Lower lobe of right lung (tissue), 2 donors: ENCODE results near the gene RNF123. TPM values are rescaled to one million over a fixed set of nuclear protein-coding genes. Genes with fewer than 3 reads are reported as not detected.

Experiments used
- ATAC-seq, 2 donors: fragments of 200-7000 bp; cut with Tn5 transposase; one replicate each; pipeline ENCODE4 v1.9.1; 2020 to 2022; ENCODE audit warnings: mild to moderate bottlenecking in 2 of 2, moderate library complexity in 2 of 2
- DNase-seq: peaks from one replicate; pipeline ENCODE4 v3.0.0-alpha.2; 2020
- H3K27ac ChIP-seq: fragments of 200-600 bp; one replicate; pipeline ENCODE4 v1.8.0; 2022
- H3K27me3 ChIP-seq: fragments of 200-600 bp; one replicate; pipeline ENCODE4 v1.8.0; 2022; ENCODE audit warnings: low read depth
- H3K36me3 ChIP-seq: fragments of 200-600 bp; one replicate; pipeline ENCODE4 v1.8.0; 2022; ENCODE audit warnings: mild to moderate bottlenecking
- H3K4me1 ChIP-seq: fragments of 200-600 bp; one replicate; pipeline ENCODE4 v1.8.0; 2022
- H3K4me3 ChIP-seq: fragments of 200-600 bp; one replicate; pipeline ENCODE4 v1.8.0; 2022; ENCODE audit warnings: mild to moderate bottlenecking
- H3K9me3 ChIP-seq: fragments of 200-600 bp; one replicate; pipeline ENCODE4 v1.8.0; 2022
- intact Hi-C: fragments of 100-400 bp; cut with DNase I; formaldehyde crosslinking; loops from one replicate; pipeline ENCODE4 v1.11.0; 2022
- total RNA-seq: library from RNA; stranded (reverse); fragmentation: NEBNext Ultra II Directional; extraction: Animal tissue kit (Norgen Biotek cat#: 25700); gene quantifications from one replicate; pipeline ENCODE4 v1.2.1, GENCODE V29; 2021
- TF ChIP-seq, protein P1 (sequence below): fragments of 200-600 bp; IDR thresholded peaks from one replicate; pipeline ENCODE4 v1.8.0; 2022; ENCODE audit warnings: antibody characterized with exemption, mild to moderate bottlenecking
- donor health status: DM: no; HTN: yes; CAD: no; lungs with severe emphysema.

RNF123 gene
- total RNA-seq, 1 donor from 2014 or later: 42.9 TPM

DNA sequence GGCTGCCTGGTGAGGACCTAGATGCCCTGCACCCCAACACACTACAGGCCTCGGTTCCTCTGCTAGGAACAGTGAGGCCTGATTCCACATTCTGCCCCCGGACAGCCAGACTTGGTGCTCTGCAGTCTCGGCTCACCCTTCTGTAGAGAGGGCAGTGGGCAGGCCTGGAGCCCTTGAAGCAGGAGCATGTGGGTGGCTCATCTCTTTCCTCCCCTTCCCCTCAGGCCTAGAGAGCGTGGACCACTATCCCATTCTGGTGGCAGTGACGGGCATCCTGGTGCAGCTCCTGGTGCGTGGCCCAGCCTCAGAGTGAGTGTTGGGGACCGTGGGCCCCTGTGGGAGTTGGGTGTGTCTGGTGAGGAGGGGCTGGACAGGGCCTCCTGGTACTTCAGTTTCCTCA, 26.8 kb downstream of the RNF123 start:
- Histone ChIP-seq H3K4me3 (no peak overlapping the region), H3K27ac (no peak overlapping the region), H3K36me3 (peaks cover 28% of the 10 kb centered on the region), H3K9me3 (no peaks in the 10 kb centered on the region), H3K4me1 (peaks cover 19% of the 10 kb centered on the region), H3K27me3 (no peaks in the 10 kb centered on the region)
- TF ChIP-seq, protein P1, sequence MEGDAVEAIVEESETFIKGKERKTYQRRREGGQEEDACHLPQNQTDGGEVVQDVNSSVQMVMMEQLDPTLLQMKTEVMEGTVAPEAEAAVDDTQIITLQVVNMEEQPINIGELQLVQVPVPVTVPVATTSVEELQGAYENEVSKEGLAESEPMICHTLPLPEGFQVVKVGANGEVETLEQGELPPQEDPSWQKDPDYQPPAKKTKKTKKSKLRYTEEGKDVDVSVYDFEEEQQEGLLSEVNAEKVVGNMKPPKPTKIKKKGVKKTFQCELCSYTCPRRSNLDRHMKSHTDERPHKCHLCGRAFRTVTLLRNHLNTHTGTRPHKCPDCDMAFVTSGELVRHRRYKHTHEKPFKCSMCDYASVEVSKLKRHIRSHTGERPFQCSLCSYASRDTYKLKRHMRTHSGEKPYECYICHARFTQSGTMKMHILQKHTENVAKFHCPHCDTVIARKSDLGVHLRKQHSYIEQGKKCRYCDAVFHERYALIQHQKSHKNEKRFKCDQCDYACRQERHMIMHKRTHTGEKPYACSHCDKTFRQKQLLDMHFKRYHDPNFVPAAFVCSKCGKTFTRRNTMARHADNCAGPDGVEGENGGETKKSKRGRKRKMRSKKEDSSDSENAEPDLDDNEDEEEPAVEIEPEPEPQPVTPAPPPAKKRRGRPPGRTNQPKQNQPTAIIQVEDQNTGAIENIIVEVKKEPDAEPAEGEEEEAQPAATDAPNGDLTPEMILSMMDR: no peak
- ATAC-seq (no peak), DNase-seq (no peak)
- intact Hi-C loops: no loop called here

DNA sequence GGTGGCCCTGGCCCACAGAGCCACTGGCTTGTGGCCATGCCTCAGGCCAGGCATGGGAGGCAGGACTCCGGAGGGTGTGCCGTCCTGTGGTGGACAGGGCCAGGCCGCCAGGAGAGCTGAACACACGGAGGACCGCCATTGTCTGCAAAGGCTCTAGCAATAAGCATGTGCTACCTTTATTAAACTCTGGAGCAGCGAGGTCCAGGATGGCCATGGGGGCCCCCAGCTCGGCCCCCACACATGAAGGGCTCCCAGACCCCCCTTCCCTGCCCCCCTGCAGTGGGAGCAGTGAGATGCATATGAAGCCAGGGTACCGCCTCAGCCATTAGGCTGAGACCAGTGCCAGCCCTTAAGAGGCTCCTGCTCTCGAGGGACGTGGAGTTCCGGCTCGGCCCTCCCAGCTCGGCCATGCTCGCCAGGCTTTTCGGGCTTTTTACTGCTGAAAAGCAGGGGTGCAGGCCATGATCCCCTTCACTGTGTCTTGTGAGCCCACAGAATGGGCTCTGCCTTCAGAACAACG, 27.4 kb downstream of the RNF123 start:
- TF ChIP-seq, protein P1: no peak
- DNase-seq (no peak), ATAC-seq (no peak)
- Histone ChIP-seq H3K4me3 (no peak overlapping the region), H3K9me3 (no peaks in the 10 kb centered on the region), H3K27me3 (no peaks in the 10 kb centered on the region), H3K36me3 (peaks cover 32% of the 10 kb centered on the region), H3K4me1 (peaks cover 19% of the 10 kb centered on the region), H3K27ac (no peak overlapping the region)
- intact Hi-C loops: no loop called here

DNA sequence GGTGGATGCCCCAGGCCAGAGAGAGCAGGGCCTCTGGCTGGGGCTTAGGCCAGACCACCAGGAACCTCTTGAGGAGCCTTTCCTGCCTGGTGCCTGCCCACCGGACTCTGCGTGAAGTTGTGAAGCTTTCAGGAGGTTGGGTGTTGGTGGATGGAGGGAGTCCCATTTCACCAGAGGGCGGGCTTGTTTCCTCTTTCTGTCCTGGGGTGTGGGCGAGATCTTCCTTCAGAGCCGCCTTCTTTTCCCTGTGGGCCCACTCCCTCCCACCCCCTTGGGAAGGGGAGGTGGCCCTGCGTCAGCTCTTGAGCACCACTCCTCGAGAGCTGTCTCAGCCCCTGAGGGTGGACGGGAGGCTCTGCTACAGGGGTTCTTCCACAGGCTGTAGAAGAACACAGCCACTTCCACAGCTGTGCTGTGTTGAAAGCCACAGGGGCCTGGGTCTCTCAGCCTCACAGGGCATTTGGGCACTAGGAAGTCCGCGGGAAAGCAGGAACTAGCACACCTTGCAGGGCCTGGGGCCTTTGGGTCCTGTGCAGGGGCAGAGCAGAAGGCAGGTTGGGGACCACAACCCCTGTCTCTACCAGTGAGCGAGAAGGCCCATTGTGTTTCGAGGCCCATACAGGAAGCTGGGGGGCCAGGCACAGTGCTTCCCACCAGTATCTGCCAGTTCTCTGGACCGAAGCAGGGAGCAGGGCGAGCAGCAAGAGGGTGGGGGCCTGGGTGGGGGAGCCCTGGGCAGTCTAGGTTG, 28.0 kb downstream of the RNF123 start:
- DNase-seq: no peak
- Histone ChIP-seq H3K4me1 (peaks cover 23% of the 10 kb centered on the region), H3K4me3 (no peak overlapping the region), H3K27me3 (no peaks in the 10 kb centered on the region), H3K36me3 (peaks cover 38% of the 10 kb centered on the region), H3K9me3 (no peaks in the 10 kb centered on the region), H3K27ac (no peak overlapping the region)
- TF ChIP-seq, protein P1: no peak
- intact Hi-C loops: no loop called here
- ATAC-seq: no peak

DNA sequence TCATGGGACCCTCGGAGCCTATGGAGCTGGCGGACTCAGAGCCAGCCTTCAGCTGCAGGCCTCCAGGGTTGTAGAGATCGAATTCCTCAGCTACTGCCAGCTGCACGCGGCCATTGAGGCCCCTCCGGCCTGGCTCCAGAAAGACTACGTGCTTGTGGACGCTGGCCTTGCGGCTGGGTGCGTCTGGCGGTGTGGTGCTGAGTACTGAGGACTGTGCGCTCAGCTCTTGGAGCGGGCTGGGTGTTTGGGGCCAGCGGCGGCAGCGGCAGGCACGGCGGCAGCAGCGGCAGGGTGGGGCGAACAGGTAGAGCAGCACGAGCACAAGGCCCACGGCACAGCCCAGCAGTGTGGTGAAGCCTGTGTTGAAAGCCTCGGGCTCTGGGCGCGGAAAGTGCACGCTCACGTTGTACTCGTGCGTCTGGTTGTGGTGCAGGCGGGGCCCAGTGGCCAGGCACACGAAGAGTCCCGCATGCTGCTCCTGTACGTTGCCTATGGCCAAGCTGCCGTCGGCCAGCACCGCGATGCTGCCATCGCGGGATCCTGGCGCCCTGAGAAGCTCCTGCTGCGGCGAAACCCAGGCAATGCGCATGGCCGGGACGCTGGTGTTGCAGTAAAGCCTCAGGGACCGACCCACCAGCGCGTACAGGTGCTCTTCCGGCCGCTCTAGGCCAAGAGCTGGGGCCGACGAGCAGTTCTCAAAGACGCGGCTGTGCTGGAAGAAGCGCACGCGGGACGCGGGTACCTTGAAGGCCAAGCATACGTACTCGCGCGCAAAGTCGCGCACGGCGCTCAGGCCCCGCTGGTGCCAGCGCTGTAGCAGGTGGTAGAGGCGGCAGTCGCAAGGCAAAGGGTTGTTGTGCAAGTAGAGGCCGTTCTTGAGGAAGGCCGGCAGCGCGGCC, 28.9 kb downstream of the RNF123 start:
- TF ChIP-seq, protein P1: no peak
- intact Hi-C loops: no loop called here
- Histone ChIP-seq H3K36me3 (peaks cover 40% of the 10 kb centered on the region), H3K9me3 (no peaks in the 10 kb centered on the region), H3K4me1 (peaks cover 31% of the 10 kb centered on the region), H3K27me3 (no peaks in the 10 kb centered on the region), H3K27ac (no peak overlapping the region), H3K4me3 (peak overlapping the region; percentile 67)
- DNase-seq (no peak), ATAC-seq (peak in 1 of 2 donors; percentile 1)

DNA sequence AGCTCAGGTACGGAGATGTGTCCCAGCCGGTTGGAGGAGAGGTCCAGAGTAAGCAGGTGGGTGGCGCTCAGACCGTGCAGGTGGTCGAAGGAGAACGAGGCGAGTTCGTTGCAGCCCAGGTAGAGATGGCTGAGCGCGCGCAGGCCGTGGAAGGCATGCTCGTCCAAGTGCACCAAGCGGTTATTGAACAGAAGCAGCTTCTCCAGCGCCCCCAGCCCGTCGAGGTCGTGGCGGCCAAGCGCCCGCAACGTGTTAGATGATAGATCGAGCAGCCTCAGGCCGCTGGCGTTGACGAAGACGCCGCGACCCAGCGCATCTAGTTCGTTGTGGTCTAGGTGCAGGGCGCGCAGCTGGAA, 29.5 kb downstream of the RNF123 start:
- intact Hi-C loops: no loop called here
- Histone ChIP-seq H3K27me3 (no peaks in the 10 kb centered on the region), H3K9me3 (no peaks in the 10 kb centered on the region), H3K4me1 (peaks cover 32% of the 10 kb centered on the region), H3K4me3 (peak overlapping the region; percentile 67), H3K27ac (peak overlapping the region; percentile 81), H3K36me3 (peaks cover 40% of the 10 kb centered on the region)
- DNase-seq (no peak), ATAC-seq (peak in 1 of 2 donors; percentile 1)
- TF ChIP-seq, protein P1: no peak
